Caco-2 (cell line): ENCODE data around the gene MTF2. TPM values are rescaled to one million over a fixed set of nuclear protein-coding genes. Genes with fewer than 3 reads are reported as not detected.

Source experiments
- BruUV-seq: library from RNA; stranded (reverse); fragments of 400-500 nt; replicated peaks from 2 replicates; lab custom pipeline; 2021; lab: Mats Ljungman, UMichigan
- CTCF ChIA-PET: fragments of 300-600 bp; sonication (Branson Sonifier 250); formaldehyde crosslinking; loops from one replicate; lab custom pipeline; 2022; ENCODE audit warnings: antibody characterized with exemption; lab: Charles Lee
- POLR2A ChIA-PET: fragments of 300-600 bp; sonication (Branson Sonifier 250); formaldehyde crosslinking; loops from one replicate; lab custom pipeline; 2022; ENCODE audit warnings: antibody characterized with exemption; lab: Charles Lee
- DNase-seq, 2 experiments: peaks; one replicate each; pipeline versions ENCODE4 v3.0.0 to v3.0.0-alpha.2; 2020 to 2022
- H3K27me3 ChIP-seq: replicated peaks from 2 replicates; pipeline ENCODE4 v1.6.0; 2011; ENCODE audit warnings: low read length; ENCODE audit not compliant: control insufficient read depth, insufficient read depth
- H3K36me3 ChIP-seq: 2 replicates; pipeline ENCODE4 v1.5.1; 2011; ENCODE audit warnings: low read length; ENCODE audit not compliant: control insufficient read depth, insufficient read depth
- H3K4me1 ChIP-seq: fragments of 250-450 bp; sonication (Bioruptor Pico); 2 replicates; pipeline ENCODE4 v1.5.1; 2020; ENCODE audit warnings: mild to moderate bottlenecking
- H3K4me3 ChIP-seq: 2 replicates; pipeline ENCODE4 v1.5.1; 2011; ENCODE audit warnings: low read depth, mild to moderate bottlenecking, control low read depth, low read length
- H3K9me3 ChIP-seq: fragments of 250-450 bp; sonication (Bioruptor Pico); 2 replicates; pipeline ENCODE4 v1.5.1; 2020; ENCODE audit warnings: mild to moderate bottlenecking, moderate library complexity
- H3K27ac Mint-ChIP-seq: one replicate; pipeline ENCODE4 v1.8.0; 2022; ENCODE audit warnings: mixed read lengths; ENCODE audit not compliant: unreplicated experiment
- H3K27me3 Mint-ChIP-seq: one replicate; pipeline ENCODE4 v1.8.0; 2022; ENCODE audit warnings: mixed read lengths; ENCODE audit not compliant: insufficient read depth, unreplicated experiment
- H3K36me3 Mint-ChIP-seq: one replicate; pipeline ENCODE4 v1.8.0; 2022; ENCODE audit warnings: mild to moderate bottlenecking, mixed read lengths; ENCODE audit not compliant: insufficient read depth, unreplicated experiment
- H3K4me1 Mint-ChIP-seq: one replicate; pipeline ENCODE4 v1.8.0; 2022; ENCODE audit warnings: low read depth, mixed read lengths; ENCODE audit not compliant: unreplicated experiment
- H3K4me3 Mint-ChIP-seq: one replicate; pipeline ENCODE4 v1.8.0; 2022; ENCODE audit warnings: mild to moderate bottlenecking, moderate library complexity, mixed read lengths; ENCODE audit not compliant: unreplicated experiment
- H3K9me3 Mint-ChIP-seq: one replicate; pipeline ENCODE4 v1.8.0; 2022; ENCODE audit warnings: mixed read lengths; ENCODE audit not compliant: unreplicated experiment
- CTCF ChIP-seq, 2 experiments: fragments of 200-600 bp in 1 of 2; IDR thresholded peaks; 1 replicate in 1 of 2; 2 replicates in 1 of 2; pipeline versions ENCODE4 v1.5.1 to v1.8.0; 2011 to 2022; ENCODE audit warnings: antibody characterized with exemption in 1 of 2, control low read depth in 1 of 2, inconsistent platforms in 1 of 2, low read depth in 1 of 2, low read length in 1 of 2, mild to moderate bottlenecking in 1 of 2, moderate library complexity in 1 of 2; ENCODE audit not compliant: insufficient read depth in 1 of 2, severe bottlenecking in 1 of 2, unreplicated experiment in 1 of 2
- intact Hi-C: fragments of 100-400 bp; cut with micrococcal nuclease; formaldehyde crosslinking; loops from one replicate; pipeline ENCODE4 v1.10.0; 2022; ENCODE audit not compliant: unreplicated experiment
- total RNA-seq: library from RNA; stranded (reverse); gene quantifications from 2 replicates; pipeline ENCODE4 v1.2.3, GENCODE V29; 2022

Gene MTF2
- total RNA-seq, 1 experiment from 2014 or later = 29.9 TPM

- POLR2A ChIA-PET = no interaction called here
- no TSS peak for BruUV-seq
- H3K9me3 ChIP-seq = no peaks in the 10 kb centered on the region
- Mint-ChIP-seq H3K27me3 (no peaks in the 10 kb centered on the region), H3K4me3 (no peak overlapping the region), H3K27ac (no peak overlapping the region), H3K4me1 (no peaks in the 10 kb centered on the region), H3K36me3 (peaks cover 35% of the 10 kb centered on the region), H3K9me3 (no peaks in the 10 kb centered on the region)
- no peaks in the 10 kb centered on the region for H3K36me3 ChIP-seq
- H3K4me1 ChIP-seq = peaks cover 5% of the 10 kb centered on the region; the same call in 1 of the 2 replicates
- intact Hi-C loops = no loop called here
- CTCF ChIA-PET = no interaction called here
- no peak overlapping the region for H3K4me3 ChIP-seq
- no peak for TF ChIP-seq CTCF (IDR thresholded peaks at IDR 0.05; ENCODE audit: insufficient read depth in 1 of 2, low read depth in 1 of 2, low read length in 1 of 2, severe bottlenecking in 1 of 2, unreplicated experiment in 1 of 2)
- H3K27me3 ChIP-seq = no peaks in the 10 kb centered on the region
- no peak for DNase-seq
Measured at GRCh38 chr1:93082313-93082712, 3.2 kb downstream of the MTF2 start.

- Histone ChIP-seq H3K9me3 (no peaks in the 10 kb centered on the region), H3K4me3 (no peak overlapping the region), H3K36me3 (no peaks in the 10 kb centered on the region), H3K27me3 (no peaks in the 10 kb centered on the region), H3K4me1 (peaks cover 5% of the 10 kb centered on the region; the same call in 1 of the 2 replicates)
- no peak overlapping the region for H3K4me3 Mint-ChIP-seq
- no peak for DNase-seq
- CTCF ChIA-PET = no interaction called here
- no peak overlapping the region for H3K27ac Mint-ChIP-seq
- no peak for TF ChIP-seq CTCF (IDR thresholded peaks at IDR 0.05; ENCODE audit: insufficient read depth in 1 of 2, low read depth in 1 of 2, low read length in 1 of 2, severe bottlenecking in 1 of 2, unreplicated experiment in 1 of 2)
- no TSS peak for BruUV-seq
- no peaks in the 10 kb centered on the region for H3K4me1 Mint-ChIP-seq
- H3K36me3 Mint-ChIP-seq = peaks cover 32% of the 10 kb centered on the region
- no peaks in the 10 kb centered on the region for H3K27me3 Mint-ChIP-seq
- H3K9me3 Mint-ChIP-seq = no peaks in the 10 kb centered on the region
- POLR2A ChIA-PET = no interaction called here
- intact Hi-C loops = no loop called here
Measured at GRCh38 chr1:93083979-93084378, 4.9 kb downstream of the MTF2 start.

GRCh38 chr1:93087532-93087931 is 8.4 kb downstream of the MTF2 start:
- no peak overlapping the region for H3K4me3 Mint-ChIP-seq
- H3K9me3 Mint-ChIP-seq = no peaks in the 10 kb centered on the region
- Histone ChIP-seq H3K27me3 (no peaks in the 10 kb centered on the region), H3K4me1 (no peaks in the 10 kb centered on the region), H3K9me3 (no peaks in the 10 kb centered on the region), H3K36me3 (no peaks in the 10 kb centered on the region), H3K4me3 (no peak overlapping the region)
- ChIA-PET CTCF (no interaction called here), POLR2A (no interaction called here)
- H3K27me3 Mint-ChIP-seq = no peaks in the 10 kb centered on the region
- no peak for DNase-seq
- H3K4me1 Mint-ChIP-seq = no peaks in the 10 kb centered on the region
- intact Hi-C loops = no loop called here
- no TSS peak for BruUV-seq
- peaks cover 23% of the 10 kb centered on the region for H3K36me3 Mint-ChIP-seq
- TF ChIP-seq CTCF (IDR thresholded peaks at IDR 0.05; ENCODE audit: insufficient read depth in 1 of 2, low read depth in 1 of 2, low read length in 1 of 2, severe bottlenecking in 1 of 2, unreplicated experiment in 1 of 2) = no peak
- no peak overlapping the region for H3K27ac Mint-ChIP-seq
